Activated CD8-positive, alpha-beta memory T cell treated with anti-CD3 and anti-CD28 coated beads for 36 hours (primary cell): ENCODE results near the gene PIK3R5. TPM values are rescaled to one million over a fixed set of nuclear protein-coding genes. Genes with fewer than 3 reads are reported as not detected.
"Not testable (repeated sequence)": the region's sequence is repeated elsewhere in the genome, so short reads cannot be mapped to it uniquely, and the experiment has no call there.

ENCODE experiments used
- CTCF ChIA-PET: fragments of 350-600 bp; sonication (Branson Sonifier 250); formaldehyde crosslinking; loops from one replicate; lab custom pipeline; 2021; ENCODE audit warnings: antibody characterized with exemption; lab: Charles Lee
- POLR2A ChIA-PET: fragments of 350-600 bp; sonication (Branson Sonifier 250); formaldehyde crosslinking; loops from one replicate; lab custom pipeline; 2021; ENCODE audit warnings: antibody characterized with exemption; lab: Charles Lee
- total RNA-seq, 2 experiments: library from RNA; stranded (reverse); gene quantifications; one replicate each; pipeline ENCODE4 v1.2.3, GENCODE V29; 2021

PIK3R5 gene
- total RNA-seq, 2 experiments from 2014 or later, result 23.2 to 24.6 TPM

- POLR2A ChIA-PET, result no interaction called here
Measured at GRCh38 chr17:8991514-8992285, 26.2 kb upstream of the PIK3R5 start.

GRCh38 chr17:8988263-8988935 lies 22.9 kb upstream of the PIK3R5 start:
- POLR2A ChIA-PET, CTCF ChIA-PET: not testable (repeated sequence)

More at GRCh38 chr17:8991514-8992285, 26.2 kb upstream of the PIK3R5 start:
- CTCF ChIA-PET, result interaction anchor here (0.6 to 1.3 kb wide), 2 partner anchors 44 to 530 kb away, joined by 3 to 4 read pairs; no protein-coding TSS in a partner anchor

DNA sequence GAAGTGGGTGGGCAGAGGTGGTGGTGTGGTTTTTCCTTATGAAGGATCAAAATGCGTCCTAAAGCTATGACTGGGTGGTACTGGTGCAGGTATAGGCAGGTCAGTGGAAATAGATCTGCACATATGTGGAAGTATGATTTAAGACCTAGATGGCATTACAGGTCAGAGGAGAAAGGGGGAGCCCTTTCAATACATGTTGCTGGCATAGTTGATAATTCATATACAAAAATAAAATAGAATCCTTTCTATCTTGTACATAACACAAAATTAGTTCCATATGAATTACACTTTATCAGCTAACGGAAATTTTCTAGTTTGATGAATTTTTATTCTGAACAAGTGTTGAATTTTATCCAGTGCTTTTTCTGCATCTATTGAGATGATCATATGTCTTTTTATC lies 20.8 kb upstream of the PIK3R5 start:
- CTCF ChIA-PET, result interaction anchor here (1.2 kb wide), 1 partner anchor 92 kb away, joined by 4 read pairs; no protein-coding TSS in a partner anchor
- POLR2A ChIA-PET, result no interaction called here

DNA sequence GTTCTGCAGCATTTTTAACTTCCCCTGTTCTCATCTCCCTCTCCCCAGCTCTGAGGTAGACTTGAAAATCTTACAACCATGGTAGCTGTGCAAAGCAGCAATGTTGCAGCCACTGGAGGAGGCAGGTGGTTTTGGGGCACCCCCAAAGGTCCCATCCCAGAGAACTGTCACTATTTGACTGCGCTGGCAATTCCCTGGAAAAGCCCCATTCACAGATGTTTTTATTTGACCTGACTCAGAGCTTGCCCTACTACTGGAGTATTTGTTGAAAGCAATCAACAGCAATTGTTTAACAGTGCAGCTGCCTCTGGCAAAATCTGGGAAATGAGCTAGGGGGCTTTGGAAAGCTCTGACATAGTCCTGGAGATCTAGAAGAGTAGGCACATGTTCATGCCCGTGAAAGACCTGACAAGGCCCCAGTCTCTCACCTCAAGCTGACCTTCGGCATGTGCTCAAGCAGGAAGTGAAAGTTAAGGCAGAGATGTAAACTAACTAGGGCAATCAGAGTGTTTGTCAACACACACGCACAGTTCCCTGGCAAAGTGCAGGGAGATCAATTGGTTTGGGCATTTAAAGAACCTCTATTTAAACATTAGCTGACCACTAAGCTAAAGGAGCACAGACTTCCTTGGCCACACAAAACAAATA lies 19.7 kb upstream of the PIK3R5 start:
- POLR2A ChIA-PET, result no interaction called here
- CTCF ChIA-PET, result interaction anchor here (0.6 to 1.2 kb wide), 2 partner anchors 90 to 426 kb away, joined by 3 to 4 read pairs; no protein-coding TSS in a partner anchor

- CTCF ChIA-PET, POLR2A ChIA-PET: not testable (repeated sequence)
Measured at GRCh38 chr17:8984225-8984624, 18.7 kb upstream of the PIK3R5 start.

DNA sequence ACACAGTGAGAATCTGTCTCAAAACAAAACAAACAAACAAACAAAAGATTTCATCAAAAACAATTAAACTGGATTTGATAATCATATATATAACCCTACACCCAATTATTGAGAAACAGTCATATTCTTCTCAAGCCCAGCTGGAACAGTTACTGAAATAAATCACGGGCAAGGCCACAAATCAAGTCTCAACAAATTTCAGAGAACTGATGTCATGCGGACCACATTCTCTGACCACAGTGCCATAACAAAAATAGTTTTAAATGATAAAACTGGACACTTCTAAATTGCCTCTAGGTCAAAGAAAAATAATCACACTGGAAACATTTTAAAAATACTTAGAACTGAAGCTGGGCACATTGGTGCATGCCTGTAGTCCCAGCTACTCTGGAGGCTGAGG lies 15.9 kb upstream of the PIK3R5 start:
- ChIA-PET POLR2A (no interaction called here), CTCF (interaction anchor here (1.1 kb wide), 1 partner anchor 15 kb away, joined by 5 read pairs; the partner anchor contains the start of gene PIK3R5)

DNA sequence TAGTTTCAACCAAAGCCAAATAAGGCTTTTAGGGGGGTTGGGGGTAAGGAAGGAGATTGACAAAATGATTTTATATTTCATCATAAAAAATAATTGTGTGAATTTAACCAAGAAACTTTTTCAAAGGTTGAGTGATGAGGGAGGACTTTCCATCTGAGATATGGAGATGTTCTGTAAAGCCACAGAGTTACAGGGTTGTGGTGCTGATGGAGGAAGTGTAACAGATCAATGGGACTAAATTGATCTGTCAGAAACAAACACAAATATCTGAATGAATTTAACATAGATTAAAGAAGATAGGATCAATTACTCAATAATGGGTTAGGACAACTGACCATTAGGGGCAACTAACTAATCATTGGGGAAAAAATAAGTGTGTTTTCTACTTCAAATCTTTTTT lies 14.2 kb upstream of the PIK3R5 start:
- POLR2A ChIA-PET, result no interaction called here
- CTCF ChIA-PET, result interaction anchor here (1.5 kb wide), 1 partner anchor 18 kb away, joined by 3 read pairs; no protein-coding TSS in a partner anchor

GRCh38 chr17:8976638-8977037 lies 11.1 kb upstream of the PIK3R5 start:
- POLR2A ChIA-PET, result no interaction called here
- CTCF ChIA-PET, result no interaction called here

- POLR2A ChIA-PET, result no interaction called here
- CTCF ChIA-PET, result no interaction called here
Measured at GRCh38 chr17:8975091-8975725, 9.7 kb upstream of the PIK3R5 start.

DNA sequence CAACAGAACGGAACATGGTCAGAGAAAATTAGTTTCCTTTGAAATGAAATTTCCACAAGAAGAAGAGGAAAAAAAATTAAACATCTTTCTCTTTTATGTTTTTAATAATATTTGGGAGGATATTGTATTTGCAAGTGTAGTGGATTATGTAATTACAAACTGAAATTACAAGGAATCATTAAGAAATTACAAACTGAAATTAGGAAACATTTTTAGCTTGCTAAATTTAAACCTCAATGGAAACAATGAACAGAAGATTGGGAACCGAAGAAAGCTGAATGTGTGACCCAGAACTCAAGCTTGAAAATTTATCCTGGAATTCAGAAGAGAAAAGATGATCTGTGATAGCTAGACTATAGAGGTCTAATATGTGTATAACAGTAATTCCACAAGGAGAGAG lies 4.4 kb upstream of the PIK3R5 start:
- ChIA-PET POLR2A (no interaction called here), CTCF (no interaction called here)

- ChIA-PET POLR2A (no interaction called here), CTCF (interaction anchor here (1.0 kb wide), 2 partner anchors 14 to 119 kb away, joined by 3 to 5 read pairs; no protein-coding TSS in a partner anchor)
Measured at GRCh38 chr17:8968503-8968902, 3.0 kb upstream of the PIK3R5 start.

DNA sequence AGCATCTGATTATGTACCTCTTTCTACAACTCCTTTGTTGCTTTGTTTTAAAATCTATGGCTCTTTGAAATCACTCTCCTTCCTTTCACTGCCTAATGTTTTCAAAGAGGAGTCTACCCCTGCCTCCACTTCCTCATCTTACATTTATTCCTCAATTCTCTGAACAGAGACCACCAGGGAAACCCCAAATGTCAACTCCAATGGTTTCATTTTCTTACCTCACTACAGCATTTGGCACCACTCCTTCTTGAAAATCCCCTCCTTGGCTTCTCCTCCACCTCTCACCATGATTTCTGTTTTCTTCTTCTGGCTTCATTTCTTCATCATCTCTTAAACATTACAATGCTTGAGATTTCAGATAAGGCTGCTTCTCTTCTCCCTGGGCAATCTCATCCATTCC lies 2.4 kb upstream of the PIK3R5 start:
- ChIA-PET CTCF (interaction anchor here (1.0 kb wide), 2 partner anchors 14 to 118 kb away, joined by 3 to 5 read pairs; no protein-coding TSS in a partner anchor), POLR2A (interaction anchor here (0.6 kb wide), 1 partner anchor 10 kb away, joined by 3 read pairs; no protein-coding TSS in a partner anchor)

DNA sequence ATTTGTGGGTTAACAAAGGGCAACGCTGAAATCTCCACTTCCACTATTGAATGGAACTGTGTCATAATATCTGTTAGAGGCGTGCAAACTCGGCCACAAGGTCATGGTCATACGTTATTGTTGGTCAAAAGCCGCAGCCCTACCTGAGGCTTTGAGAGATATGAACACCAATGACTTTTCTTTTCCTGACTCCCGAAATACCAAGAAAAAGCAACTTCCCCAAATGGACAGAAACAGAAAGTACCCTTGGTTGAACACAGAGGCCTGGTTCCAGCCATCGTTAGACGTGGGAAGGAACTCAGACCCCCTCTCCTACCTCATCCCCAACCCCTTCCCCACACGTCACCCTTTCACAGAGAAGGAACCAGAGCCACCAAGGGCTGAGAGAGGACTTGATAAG lies 1.4 kb upstream of the PIK3R5 start:
- CTCF ChIA-PET, result no interaction called here
- POLR2A ChIA-PET, result no interaction called here

DNA sequence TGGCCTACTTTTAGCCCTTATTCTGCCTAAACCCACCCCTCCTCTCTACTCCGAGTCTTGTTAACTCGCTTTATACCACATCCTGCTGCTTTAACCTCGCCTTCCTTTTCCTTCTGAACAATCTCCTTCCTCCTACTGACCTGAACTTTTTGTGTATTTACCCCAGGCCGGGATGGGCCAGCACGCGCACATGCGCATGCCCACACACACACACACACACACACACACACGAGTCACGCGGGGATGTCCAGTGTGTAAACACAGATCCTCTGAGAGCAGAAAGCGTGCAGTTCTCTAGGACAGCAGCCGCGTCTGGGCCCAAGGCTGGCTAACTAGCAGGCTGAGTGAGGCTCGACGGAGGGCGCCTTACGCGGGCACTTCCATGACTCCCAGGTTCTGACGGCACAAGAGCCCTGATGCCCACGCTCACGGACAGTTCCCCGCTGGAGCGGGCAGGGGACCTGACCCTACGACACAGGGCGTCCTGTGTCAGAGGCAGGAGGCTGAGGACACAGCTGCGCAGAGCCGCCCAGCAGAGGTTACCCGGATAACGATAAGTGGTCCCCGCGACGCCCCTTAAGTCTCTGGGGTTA lies 610 bp downstream of the PIK3R5 start:
- ChIA-PET CTCF (interaction anchor here (1.1 to 3.1 kb wide), 3 partner anchors 11 to 31 kb away, joined by 3 to 15 read pairs (median 5); no protein-coding TSS in a partner anchor), POLR2A (interaction anchor here (0.8 to 3.3 kb wide), 5 partner anchors 10 to 24 kb away, joined by 3 to 24 read pairs (median 4); no protein-coding TSS in a partner anchor)

GRCh38 chr17:8963647-8964258 lies 1.8 kb downstream of the PIK3R5 start:
- ChIA-PET CTCF (interaction anchor here (0.8 to 3.1 kb wide), 5 partner anchors 21 to 69 kb away, joined by 3 to 15 read pairs (median 3); no protein-coding TSS in a partner anchor), POLR2A (interaction anchor here (0.5 to 3.3 kb wide), 6 partner anchors 9 to 582 kb away, joined by 3 to 24 read pairs (median 5); no protein-coding TSS in a partner anchor)

- ChIA-PET CTCF (interaction anchor here (1.1 to 1.2 kb wide), 2 partner anchors 21 to 32 kb away, joined by 3 read pairs; no protein-coding TSS in a partner anchor), POLR2A (interaction anchor here (0.6 to 3.3 kb wide), 6 partner anchors 9 to 105 kb away, joined by 3 to 24 read pairs (median 4); no protein-coding TSS in a partner anchor)
Measured at GRCh38 chr17:8963014-8963413, 2.5 kb downstream of the PIK3R5 start.

DNA sequence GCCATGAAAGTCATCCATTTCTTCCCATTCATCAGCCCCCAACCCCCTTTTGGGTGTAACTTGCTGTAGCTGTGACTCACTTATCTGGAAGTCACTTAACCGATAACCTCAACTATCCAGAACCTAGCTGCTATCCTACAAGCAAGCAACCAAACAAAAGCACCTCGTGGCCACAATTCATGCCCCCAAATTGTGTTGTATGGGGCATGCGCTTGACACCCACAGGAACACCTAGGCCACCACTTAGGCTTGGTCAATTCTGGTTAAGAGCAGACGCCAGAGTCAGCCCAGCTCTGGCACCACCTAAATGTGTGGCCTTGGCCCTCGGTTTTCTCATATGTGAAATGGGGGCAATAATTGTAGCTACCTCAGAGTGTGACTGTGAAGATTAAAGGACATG lies 3.7 kb downstream of the PIK3R5 start:
- POLR2A ChIA-PET, result no interaction called here
- CTCF ChIA-PET, result interaction anchor here (0.6 to 1.1 kb wide), 2 partner anchors 13 to 101 kb away, joined by 3 to 4 read pairs; no protein-coding TSS in a partner anchor
